Neural cell (in vitro differentiated cells): ENCODE results near the gene PTPN5. TPM values are rescaled to one million over a fixed set of nuclear protein-coding genes. Genes with fewer than 3 reads are reported as not detected.

Source experiments
- H2AFZ ChIP-seq: fragments of 200-600, 300-800 bp; sonication (generic), shearing (Covaris generic); 2 replicates; pipeline ENCODE4 v1.6.0; 2014; ENCODE audit warnings: low read depth, mild to moderate bottlenecking, antibody characterized with exemption, low read length, moderate library complexity
- H3F3A ChIP-seq: fragments of 200-600 bp; shearing (Covaris generic); 2 replicates; pipeline ENCODE4 v1.6.1; 2016; ENCODE audit warnings: mild to moderate bottlenecking, moderate library complexity, mixed read lengths, antibody characterized with exemption, low read length; ENCODE audit not compliant: insufficient read depth, poor library complexity, severe bottlenecking
- H3K27ac ChIP-seq: fragments of 200-600, 300-800 bp; sonication (generic), shearing (Covaris generic); 2 replicates; pipeline ENCODE4 v1.5.1; 2014; ENCODE audit warnings: mild to moderate bottlenecking, low read length, moderate library complexity
- H3K27me3 ChIP-seq: fragments of 300-800, 200-600 bp; sonication (generic), shearing (Covaris generic); 2 replicates; pipeline ENCODE4 v1.6.0; 2014; ENCODE audit warnings: mild to moderate bottlenecking, low read depth, low read length, moderate library complexity; ENCODE audit not compliant: insufficient read depth
- H3K36me3 ChIP-seq: fragments of 300-800, 200-600 bp; sonication (generic), shearing (Covaris generic); 2 replicates; pipeline ENCODE4 v1.5.1; 2014; ENCODE audit warnings: mild to moderate bottlenecking, antibody characterized with exemption, low read length, moderate library complexity; ENCODE audit not compliant: insufficient read depth
- H3K4me2 ChIP-seq: fragments of 300-800, 200-600 bp; sonication (generic), shearing (Covaris generic); 2 replicates; pipeline ENCODE4 v1.6.0; 2014; ENCODE audit warnings: mild to moderate bottlenecking, low read length
- H3K4me3 ChIP-seq: fragments of 300-800, 200-600 bp; sonication (generic), shearing (Covaris generic); 2 replicates; pipeline ENCODE4 v1.5.1; 2014; ENCODE audit warnings: mild to moderate bottlenecking, low read length, moderate library complexity
- H3K79me2 ChIP-seq: fragments of 200-600 bp; shearing (Covaris generic); replicated peaks from 2 replicates; pipeline ENCODE4 v1.6.0; 2014; ENCODE audit warnings: mild to moderate bottlenecking, low read length, moderate library complexity; ENCODE audit not compliant: insufficient read depth
- H3K9ac ChIP-seq: fragments of 300-800, 200-600 bp; sonication (generic), shearing (Covaris generic); 2 replicates; pipeline ENCODE4 v1.6.1; 2016; ENCODE audit warnings: mild to moderate bottlenecking, low read length, mixed read lengths
- H3K9me2 ChIP-seq: fragments of 200-600 bp; shearing (Covaris generic); 2 replicates; pipeline ENCODE4 v1.6.1; 2016; ENCODE audit warnings: mild to moderate bottlenecking, low read length, mixed read lengths; ENCODE audit not compliant: insufficient read depth
- H3K9me3 ChIP-seq: fragments of 200-600, 300-800 bp; sonication (generic), shearing (Covaris generic); 2 replicates; pipeline ENCODE4 v1.6.1; 2016; ENCODE audit warnings: mild to moderate bottlenecking, mixed run types, low read length, moderate library complexity, mixed read lengths
- H4K20me1 ChIP-seq: fragments of 200-600 bp; shearing (Covaris generic); 2 replicates; pipeline ENCODE4 v1.6.1; 2016; ENCODE audit warnings: mild to moderate bottlenecking, mixed run types; ENCODE audit not compliant: insufficient read depth
- EP300 ChIP-seq: fragments of 450-650 bp; conservative IDR thresholded peaks from 2 replicates; pipeline ENCODE4 v1.6.1; 2014; ENCODE audit warnings: antibody characterized with exemption, mild to moderate bottlenecking, moderate library complexity; ENCODE audit not compliant: poor library complexity, severe bottlenecking
- EZH2 ChIP-seq: fragments of 200-600, 300-800 bp; shearing (Covaris generic), sonication (generic); IDR thresholded peaks from 2 replicates; pipeline ENCODE4 v1.6.1; 2014; ENCODE audit warnings: antibody characterized with exemption, low read length, borderline replicate concordance, mild to moderate bottlenecking; ENCODE audit not compliant: insufficient read depth, poor library complexity, severe bottlenecking
- MXI1 ChIP-seq: fragments of 450-650 bp; conservative IDR thresholded peaks from 2 replicates; pipeline ENCODE4 v1.6.1; 2014; ENCODE audit warnings: antibody characterized with exemption, mild to moderate bottlenecking; ENCODE audit not compliant: poor library complexity, severe bottlenecking
- POLR2AphosphoS5 ChIP-seq: IDR thresholded peaks from 2 replicates; pipeline ENCODE4 v1.6.1; 2012
- RAD21 ChIP-seq: fragments of 450-650 bp; conservative IDR thresholded peaks from 2 replicates; pipeline ENCODE4 v1.6.1; 2014; ENCODE audit warnings: antibody characterized with exemption, mild to moderate bottlenecking, moderate library complexity
- SMC3 ChIP-seq: fragments of 450-650 bp; conservative IDR thresholded peaks from 2 replicates; pipeline ENCODE4 v1.6.1; 2014; ENCODE audit warnings: antibody characterized with exemption, mild to moderate bottlenecking, moderate library complexity; ENCODE audit not compliant: poor library complexity
- TAF1 ChIP-seq: IDR thresholded peaks from 2 replicates; pipeline ENCODE4 v1.6.1; 2012; ENCODE audit warnings: low read depth
- polyA plus RNA-seq: library from polyadenylated mRNA; depleted of rRNA; stranded (reverse); fragments of >200 nt; gene quantifications from 2 replicates; pipeline ENCODE4 v1.2.3, GENCODE V29; 2014
- TF ChIP-seq, protein P1 (sequence below): fragments of 450-650 bp; IDR thresholded peaks from 2 replicates; pipeline ENCODE4 v1.5.1; 2014; ENCODE audit warnings: antibody characterized with exemption, mild to moderate bottlenecking, moderate library complexity; ENCODE audit not compliant: poor library complexity, severe bottlenecking
- TF ChIP-seq, protein P2 (sequence below): IDR thresholded peaks from 2 replicates; pipeline ENCODE4 v1.6.1; 2012; ENCODE audit warnings: borderline replicate concordance

PTPN5 gene
- polyA plus RNA-seq, 1 donor from 2014 or later: 122 TPM

DNA sequence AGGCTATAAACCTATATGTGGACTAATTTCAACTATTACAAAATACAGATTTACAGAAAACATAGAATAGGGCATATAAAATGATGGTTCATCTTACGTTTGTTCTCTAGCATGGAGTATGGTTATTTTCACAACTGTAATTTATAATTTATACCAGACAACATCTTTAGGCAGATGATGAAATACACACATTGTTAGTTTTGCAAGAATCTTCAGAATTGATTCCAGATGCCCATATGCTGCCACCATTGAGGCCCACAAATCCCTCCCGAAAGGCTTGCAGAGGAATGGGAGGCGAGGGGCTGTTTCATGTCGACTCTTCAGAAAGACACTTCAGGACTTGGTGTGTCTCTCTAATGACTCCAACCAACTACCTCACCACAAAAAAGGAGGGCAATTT, 6.2 kb downstream of the PTPN5 start:
- H3K27me3 ChIP-seq: no peaks in the 10 kb centered on the region
- TF ChIP-seq EP300 (no peak), MXI1 (no peak)
- no peak overlapping the region for H2AFZ ChIP-seq
- H3K9me3 ChIP-seq: no peaks in the 10 kb centered on the region
- no peak overlapping the region for H3K9ac ChIP-seq
- H3K27ac ChIP-seq: no peak overlapping the region
- H3K4me3 ChIP-seq: no peak overlapping the region
- H3F3A ChIP-seq: no peaks in the 10 kb centered on the region
- H3K4me2 ChIP-seq: no peak overlapping the region
- no peaks in the 10 kb centered on the region for H3K36me3 ChIP-seq
- no peaks in the 10 kb centered on the region for H3K9me2 ChIP-seq
- H4K20me1 ChIP-seq: no peaks in the 10 kb centered on the region
- H3K79me2 ChIP-seq: no peaks in the 10 kb centered on the region

DNA sequence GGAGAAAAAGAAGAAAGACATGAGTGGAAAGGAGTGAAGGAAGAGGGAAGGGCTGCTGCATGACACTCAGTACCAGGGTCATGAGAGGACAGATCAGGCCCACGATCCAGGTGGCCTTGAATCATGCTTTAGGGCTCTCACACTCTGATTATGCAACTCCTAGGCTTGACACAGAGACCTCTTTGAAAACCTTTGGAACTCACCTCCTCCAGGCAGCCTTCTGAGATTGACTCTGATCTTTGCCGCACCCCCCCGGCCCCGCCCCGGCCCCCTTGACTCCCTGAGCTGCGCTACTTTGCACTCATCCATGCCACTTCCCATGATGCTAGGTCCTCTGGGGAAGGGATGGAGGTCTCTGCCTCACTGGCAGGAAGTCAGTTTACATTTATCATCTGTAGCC, 10.7 kb downstream of the PTPN5 start:
- Histone ChIP-seq H3K36me3 (no peaks in the 10 kb centered on the region), H3K27ac (no peak overlapping the region), H2AFZ (no peak overlapping the region)

DNA sequence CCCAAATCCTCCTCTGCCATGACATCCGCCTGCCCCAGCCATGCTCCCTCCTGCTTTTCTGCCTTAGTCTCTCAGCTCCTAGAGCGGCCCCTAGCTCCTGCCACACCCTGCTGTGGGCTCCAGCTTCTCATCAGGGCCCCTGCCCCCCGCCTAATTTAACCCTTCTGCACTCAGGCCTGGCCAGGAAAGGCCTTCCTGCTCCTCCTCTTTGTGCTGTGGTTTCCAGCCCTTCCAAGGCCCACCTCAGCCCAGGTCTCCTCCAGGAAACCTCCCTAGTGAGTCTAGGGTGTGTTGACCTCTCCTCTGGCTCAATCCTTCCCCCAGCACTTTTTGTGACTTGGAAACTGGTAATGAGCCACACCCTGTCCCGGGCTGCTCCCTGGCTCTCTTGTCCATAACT, 11.3 kb downstream of the PTPN5 start:
- Histone ChIP-seq H3K4me3 (no peak overlapping the region), H3K9me2 (no peaks in the 10 kb centered on the region), H3F3A (no peaks in the 10 kb centered on the region), H3K9ac (no peak overlapping the region), H3K4me2 (no peak overlapping the region), H3K27me3 (no peaks in the 10 kb centered on the region), H3K79me2 (no peaks in the 10 kb centered on the region), H4K20me1 (no peaks in the 10 kb centered on the region), H3K9me3 (no peaks in the 10 kb centered on the region), H3K36me3 (no peaks in the 10 kb centered on the region), H3K27ac (no peak overlapping the region), H2AFZ (no peak overlapping the region)
- no peak for TF ChIP-seq POLR2AphosphoS5
- no peak for TF ChIP-seq TAF1
- TF ChIP-seq EP300: no peak
- no peak for TF ChIP-seq EZH2

More for the DNA sequence above, 10.7 kb downstream of the PTPN5 start:
- no peak overlapping the region for H3K4me2 ChIP-seq
- no peaks in the 10 kb centered on the region for H4K20me1 ChIP-seq
- no peaks in the 10 kb centered on the region for H3K9me3 ChIP-seq
- H3K27me3 ChIP-seq: no peaks in the 10 kb centered on the region
- no peaks in the 10 kb centered on the region for H3K79me2 ChIP-seq
- no peak for TF ChIP-seq EP300
- H3K4me3 ChIP-seq: no peak overlapping the region
- H3K9ac ChIP-seq: no peak overlapping the region
- H3F3A ChIP-seq: no peaks in the 10 kb centered on the region
- no peaks in the 10 kb centered on the region for H3K9me2 ChIP-seq

DNA sequence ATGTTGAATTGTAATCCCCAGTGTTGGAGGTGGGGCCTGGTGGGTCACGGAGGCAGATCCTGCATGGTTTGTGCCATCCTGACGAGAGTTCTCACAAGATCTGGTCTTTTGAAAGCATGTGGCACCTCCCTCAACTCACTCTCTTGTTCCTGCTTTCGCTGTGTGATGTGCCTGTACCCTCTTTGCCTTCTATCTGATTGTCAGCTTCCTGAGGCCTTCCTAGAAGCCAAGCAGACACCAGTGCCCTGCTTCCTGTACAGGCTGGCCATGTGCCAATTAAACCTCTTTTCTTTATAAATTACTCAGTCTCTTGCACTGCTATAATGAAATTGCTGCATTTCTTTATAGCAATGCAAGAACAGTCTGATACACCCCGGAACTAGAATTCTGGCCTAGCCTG, 13.1 kb downstream of the PTPN5 start:
- no peak overlapping the region for H3K4me3 ChIP-seq
- H3K36me3 ChIP-seq: no peaks in the 10 kb centered on the region
- no peaks in the 10 kb centered on the region for H3K9me3 ChIP-seq
- no peak overlapping the region for H3K4me2 ChIP-seq
- TF ChIP-seq EZH2 (no peak), SMC3 (no peak), RAD21 (no peak), MXI1 (no peak), POLR2AphosphoS5 (no peak), EP300 (no peak), TAF1 (no peak)
- TF ChIP-seq, protein P1, sequence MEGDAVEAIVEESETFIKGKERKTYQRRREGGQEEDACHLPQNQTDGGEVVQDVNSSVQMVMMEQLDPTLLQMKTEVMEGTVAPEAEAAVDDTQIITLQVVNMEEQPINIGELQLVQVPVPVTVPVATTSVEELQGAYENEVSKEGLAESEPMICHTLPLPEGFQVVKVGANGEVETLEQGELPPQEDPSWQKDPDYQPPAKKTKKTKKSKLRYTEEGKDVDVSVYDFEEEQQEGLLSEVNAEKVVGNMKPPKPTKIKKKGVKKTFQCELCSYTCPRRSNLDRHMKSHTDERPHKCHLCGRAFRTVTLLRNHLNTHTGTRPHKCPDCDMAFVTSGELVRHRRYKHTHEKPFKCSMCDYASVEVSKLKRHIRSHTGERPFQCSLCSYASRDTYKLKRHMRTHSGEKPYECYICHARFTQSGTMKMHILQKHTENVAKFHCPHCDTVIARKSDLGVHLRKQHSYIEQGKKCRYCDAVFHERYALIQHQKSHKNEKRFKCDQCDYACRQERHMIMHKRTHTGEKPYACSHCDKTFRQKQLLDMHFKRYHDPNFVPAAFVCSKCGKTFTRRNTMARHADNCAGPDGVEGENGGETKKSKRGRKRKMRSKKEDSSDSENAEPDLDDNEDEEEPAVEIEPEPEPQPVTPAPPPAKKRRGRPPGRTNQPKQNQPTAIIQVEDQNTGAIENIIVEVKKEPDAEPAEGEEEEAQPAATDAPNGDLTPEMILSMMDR: no peak
- TF ChIP-seq, protein P2, sequence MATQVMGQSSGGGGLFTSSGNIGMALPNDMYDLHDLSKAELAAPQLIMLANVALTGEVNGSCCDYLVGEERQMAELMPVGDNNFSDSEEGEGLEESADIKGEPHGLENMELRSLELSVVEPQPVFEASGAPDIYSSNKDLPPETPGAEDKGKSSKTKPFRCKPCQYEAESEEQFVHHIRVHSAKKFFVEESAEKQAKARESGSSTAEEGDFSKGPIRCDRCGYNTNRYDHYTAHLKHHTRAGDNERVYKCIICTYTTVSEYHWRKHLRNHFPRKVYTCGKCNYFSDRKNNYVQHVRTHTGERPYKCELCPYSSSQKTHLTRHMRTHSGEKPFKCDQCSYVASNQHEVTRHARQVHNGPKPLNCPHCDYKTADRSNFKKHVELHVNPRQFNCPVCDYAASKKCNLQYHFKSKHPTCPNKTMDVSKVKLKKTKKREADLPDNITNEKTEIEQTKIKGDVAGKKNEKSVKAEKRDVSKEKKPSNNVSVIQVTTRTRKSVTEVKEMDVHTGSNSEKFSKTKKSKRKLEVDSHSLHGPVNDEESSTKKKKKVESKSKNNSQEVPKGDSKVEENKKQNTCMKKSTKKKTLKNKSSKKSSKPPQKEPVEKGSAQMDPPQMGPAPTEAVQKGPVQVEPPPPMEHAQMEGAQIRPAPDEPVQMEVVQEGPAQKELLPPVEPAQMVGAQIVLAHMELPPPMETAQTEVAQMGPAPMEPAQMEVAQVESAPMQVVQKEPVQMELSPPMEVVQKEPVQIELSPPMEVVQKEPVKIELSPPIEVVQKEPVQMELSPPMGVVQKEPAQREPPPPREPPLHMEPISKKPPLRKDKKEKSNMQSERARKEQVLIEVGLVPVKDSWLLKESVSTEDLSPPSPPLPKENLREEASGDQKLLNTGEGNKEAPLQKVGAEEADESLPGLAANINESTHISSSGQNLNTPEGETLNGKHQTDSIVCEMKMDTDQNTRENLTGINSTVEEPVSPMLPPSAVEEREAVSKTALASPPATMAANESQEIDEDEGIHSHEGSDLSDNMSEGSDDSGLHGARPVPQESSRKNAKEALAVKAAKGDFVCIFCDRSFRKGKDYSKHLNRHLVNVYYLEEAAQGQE: no peak
- no peak overlapping the region for H2AFZ ChIP-seq
- H3F3A ChIP-seq: no peaks in the 10 kb centered on the region
- H4K20me1 ChIP-seq: no peaks in the 10 kb centered on the region
- no peak overlapping the region for H3K27ac ChIP-seq
- H3K9ac ChIP-seq: no peak overlapping the region
- H3K27me3 ChIP-seq: no peaks in the 10 kb centered on the region
- H3K9me2 ChIP-seq: no peaks in the 10 kb centered on the region
- no peaks in the 10 kb centered on the region for H3K79me2 ChIP-seq
